Measurements from ENCODE around the gene SIAH2.

- TF ChIP-seq POLR2A (IDR thresholded peaks at IDR 0.05), result no peak
- no peak for TF ChIP-seq CTCF (IDR thresholded peaks at IDR 0.05)
Measured at GRCh38 chr3:150775001-150775599, 12.1 kb upstream of the SIAH2 start.
